ENCODE measurements around the gene TTC13. TPM values are rescaled to one million over a fixed set of nuclear protein-coding genes. Genes with fewer than 3 reads are reported as not detected.

The TTC13 gene
- total and polyA plus RNA-seq, 2 of the 13 experiments (the other 11 are each of a cell fraction or from before 2014, with no cell fraction given), result 5.8 to 15.9 TPM

- TF ChIP-seq TFE3 (CRISPR knock-in tag; IDR thresholded peaks at IDR 0.05) (no peak), SRY (CRISPR knock-in tag; IDR thresholded peaks at IDR 0.05) (no peak), IRX3 (CRISPR knock-in tag; IDR thresholded peaks at IDR 0.05; ENCODE audit: borderline replicate concordance, low read depth) (no peak), MAF1 (CRISPR knock-in tag; IDR thresholded peaks at IDR 0.05; ENCODE audit: borderline replicate concordance) (no peak), ZC3H4 (CRISPR knock-in tag; IDR thresholded peaks at IDR 0.05; ENCODE audit: borderline replicate concordance) (no peak), NFE2L2 (IDR thresholded peaks at IDR 0.05; ENCODE audit: low read length) (no peak), RORA (CRISPR knock-in tag; IDR thresholded peaks at IDR 0.05) (no peak), ZNF776 (CRISPR knock-in tag; IDR thresholded peaks at IDR 0.05) (no peak)
These were observed 3.0 kb downstream of the TTC13 start (continued) for GRCh38 chr1:230975636-230976035.

GRCh38 chr1:230972855-230973271 lies 5.8 kb downstream of the TTC13 start:
- Histone ChIP-seq H3K27ac (ENCODE audit: extremely low read length, insufficient read depth, low read length) (no peak overlapping the region), H3K4me3 (replicated peaks in 1 of 3; ENCODE audit: insufficient read depth in 1 of 3, low read depth in 2 of 3, low read length in 3 of 3) (no peak overlapping the region), H3K27me3 (ENCODE audit: control insufficient read depth in 1 of 2, insufficient read depth in 2 of 2, low read length in 2 of 2) (no peaks in the 10 kb centered on the region), H3K79me2 (ENCODE audit: insufficient read depth, low read length) (peaks cover 9% of the 10 kb centered on the region), H3K9me3 (ENCODE audit: low read length) (no peaks in the 10 kb centered on the region), H2AFZ (ENCODE audit: low read length) (no peak overlapping the region), H3K36me3 (replicated peaks in 1 of 2; ENCODE audit: control insufficient read depth in 1 of 2, insufficient read depth in 2 of 2, low read length in 2 of 2) (peaks cover 0 to 1% of the 10 kb centered on the region in 2 experiments; a peak in 1 of 5 replicates), H3K4me1 (ENCODE audit: insufficient read depth, low read length) (peaks cover 32% of the 10 kb centered on the region), H4K20me1 (ENCODE audit: insufficient read depth, low read length) (no peaks in the 10 kb centered on the region), H3K9ac (ENCODE audit: insufficient read depth, low read depth, low read length) (no peak overlapping the region), H3K4me2 (ENCODE audit: low read depth, low read length) (no peak overlapping the region)
- POLR2A ChIA-PET, result no interaction called here
- CTCF ChIA-PET (ENCODE audit: low intra/inter-chr PET ratio, low total read pairs), result no interaction called here
- no peak for FAIRE-seq
- ATAC-seq, result no peak
- 50% methylated on average over 1 of the region's 1 CpG for WGBS (ENCODE audit: low lambda C conversion rate)
- peak; percentile 25 for DNase-seq (ENCODE audit: low spot score)
- in situ Hi-C loops (cut with HindIII; ENCODE audit: extremely low pct_ligation_motif_present, low pct_unique_long_range_greater_than_20kb), result no loop called here
- BruUV-seq (replicated peaks), result no TSS peak
- intact Hi-C loops (cut with micrococcal nuclease; ENCODE audit: unreplicated experiment), result loop anchor here (10.0 kb wide), 1 partner anchor 258 kb away; the partner anchor contains the start of gene AGT
- TF ChIP-seq ZMAT3 (CRISPR knock-in tag; conservative IDR thresholded peaks at IDR 0.05), result no peak
- TF ChIP-seq DRAP1 (CRISPR knock-in tag; IDR thresholded peaks at IDR 0.05), result no peak
- TF ChIP-seq HMGXB4 (CRISPR knock-in tag; IDR thresholded peaks at IDR 0.05; ENCODE audit: borderline replicate concordance in 1 of 2, low read depth in 1 of 2), result no peak
- no peak for TF ChIP-seq FOXP4 (CRISPR knock-in tag; IDR thresholded peaks at IDR 0.05)
- TF ChIP-seq SNAPC2 (CRISPR knock-in tag; IDR thresholded peaks at IDR 0.05), result no peak
- TF ChIP-seq IRF1 (CRISPR knock-in tag; IDR thresholded peaks at IDR 0.05; ENCODE audit: low read depth), result no peak
- TF ChIP-seq PCBP1 (IDR thresholded peaks at IDR 0.05; ENCODE audit: borderline replicate concordance, low read depth, low read length), result no peak
- no peak for TF ChIP-seq ZNF496 (CRISPR knock-in tag; IDR thresholded peaks at IDR 0.05; ENCODE audit: insufficient replicate concordance)
- TF ChIP-seq CREM (IDR thresholded peaks at IDR 0.05), result no peak
- no peak for TF ChIP-seq CREM (CRISPR knock-in tag; IDR thresholded peaks at IDR 0.05)
